H1 (cell line): Measurements from ENCODE around the gene POLR3GL. TPM values are rescaled to one million over a fixed set of nuclear protein-coding genes. Genes with fewer than 3 reads are reported as not detected.

ENCODE experiments used
- CEBPB ChIP-seq: IDR thresholded peaks from 2 replicates; pipeline ENCODE4 v1.6.1; 2012; ENCODE audit warnings: low read depth, low read length
- polyA plus RNA-seq, 7 experiments: library from polyadenylated mRNA; depleted of rRNA in 3 of 7; stranded (reverse) in 5 of 7; unstranded in 2 of 7; fragments of >200 nt in 5 of 7; fragments of 200-250 nt in 2 of 7; gene quantifications; 1 replicate in 5 of 7; 2 replicates in 1 of 7; 4 replicates in 1 of 7; pipeline versions ENCODE4 v1.2.1 to v1.2.3, GENCODE V29; 2011 to 2013; ENCODE audit warnings: missing spikeins in 2 of 7, mixed read lengths in 2 of 7
- total RNA-seq: library from RNA; stranded (reverse); fragmentation: NEBNext Ultra II Directional; extraction: Animal tissue kit (Norgen Biotek cat#: 25700); gene quantifications from 2 replicates; pipeline ENCODE4 v1.2.1, GENCODE V29; 2021
- TF ChIP-seq, protein P1 (sequence below): fragments of 300-600 bp; sonication (generic); IDR thresholded peaks from 2 replicates; pipeline ENCODE4 v1.7.1; 2012; ENCODE audit warnings: low read length, moderate library complexity, mild to moderate bottlenecking, inconsistent platforms; ENCODE audit not compliant: insufficient replicate concordance

POLR3GL gene
- total and polyA plus RNA-seq, 2 of the 8 experiments (the other 6 are each of a cell fraction or from before 2014, with no cell fraction given), result 3.1 to 3.9 TPM

DNA sequence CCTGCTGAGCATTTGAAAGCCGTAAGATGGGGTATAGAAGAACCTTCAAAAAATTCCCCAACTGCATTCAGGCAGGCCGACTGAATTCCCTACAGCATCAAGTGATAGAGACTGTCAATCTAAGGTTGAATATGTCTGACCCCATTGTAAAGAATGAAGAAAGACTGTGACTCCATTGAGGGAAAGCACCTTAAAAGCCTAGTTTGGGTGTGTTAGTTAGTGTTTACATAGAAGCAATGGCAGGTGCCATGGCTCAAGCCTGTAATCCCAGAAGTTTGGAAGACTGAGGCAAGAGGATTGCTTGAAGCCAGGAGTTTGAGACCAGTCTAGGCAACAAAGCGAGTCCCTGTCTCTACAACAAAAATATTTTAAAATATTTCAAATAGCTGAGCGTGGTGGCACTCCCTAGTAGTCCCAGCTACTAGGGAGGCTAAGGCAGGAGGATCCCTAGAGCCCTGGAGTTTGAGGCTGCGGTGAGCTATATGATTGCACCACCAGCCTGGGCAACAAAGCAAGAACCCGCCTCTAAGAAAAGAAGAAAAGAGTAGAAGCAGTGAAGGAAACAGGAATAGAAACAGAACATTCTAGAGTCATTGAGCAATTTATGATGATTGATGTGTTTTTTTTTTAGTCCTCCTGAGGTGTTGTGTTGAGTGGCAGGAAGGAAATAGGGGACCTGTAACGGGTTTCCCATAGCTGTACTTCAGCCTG, 15.4 kb downstream of the POLR3GL start (continued):
- TF ChIP-seq, protein P1, sequence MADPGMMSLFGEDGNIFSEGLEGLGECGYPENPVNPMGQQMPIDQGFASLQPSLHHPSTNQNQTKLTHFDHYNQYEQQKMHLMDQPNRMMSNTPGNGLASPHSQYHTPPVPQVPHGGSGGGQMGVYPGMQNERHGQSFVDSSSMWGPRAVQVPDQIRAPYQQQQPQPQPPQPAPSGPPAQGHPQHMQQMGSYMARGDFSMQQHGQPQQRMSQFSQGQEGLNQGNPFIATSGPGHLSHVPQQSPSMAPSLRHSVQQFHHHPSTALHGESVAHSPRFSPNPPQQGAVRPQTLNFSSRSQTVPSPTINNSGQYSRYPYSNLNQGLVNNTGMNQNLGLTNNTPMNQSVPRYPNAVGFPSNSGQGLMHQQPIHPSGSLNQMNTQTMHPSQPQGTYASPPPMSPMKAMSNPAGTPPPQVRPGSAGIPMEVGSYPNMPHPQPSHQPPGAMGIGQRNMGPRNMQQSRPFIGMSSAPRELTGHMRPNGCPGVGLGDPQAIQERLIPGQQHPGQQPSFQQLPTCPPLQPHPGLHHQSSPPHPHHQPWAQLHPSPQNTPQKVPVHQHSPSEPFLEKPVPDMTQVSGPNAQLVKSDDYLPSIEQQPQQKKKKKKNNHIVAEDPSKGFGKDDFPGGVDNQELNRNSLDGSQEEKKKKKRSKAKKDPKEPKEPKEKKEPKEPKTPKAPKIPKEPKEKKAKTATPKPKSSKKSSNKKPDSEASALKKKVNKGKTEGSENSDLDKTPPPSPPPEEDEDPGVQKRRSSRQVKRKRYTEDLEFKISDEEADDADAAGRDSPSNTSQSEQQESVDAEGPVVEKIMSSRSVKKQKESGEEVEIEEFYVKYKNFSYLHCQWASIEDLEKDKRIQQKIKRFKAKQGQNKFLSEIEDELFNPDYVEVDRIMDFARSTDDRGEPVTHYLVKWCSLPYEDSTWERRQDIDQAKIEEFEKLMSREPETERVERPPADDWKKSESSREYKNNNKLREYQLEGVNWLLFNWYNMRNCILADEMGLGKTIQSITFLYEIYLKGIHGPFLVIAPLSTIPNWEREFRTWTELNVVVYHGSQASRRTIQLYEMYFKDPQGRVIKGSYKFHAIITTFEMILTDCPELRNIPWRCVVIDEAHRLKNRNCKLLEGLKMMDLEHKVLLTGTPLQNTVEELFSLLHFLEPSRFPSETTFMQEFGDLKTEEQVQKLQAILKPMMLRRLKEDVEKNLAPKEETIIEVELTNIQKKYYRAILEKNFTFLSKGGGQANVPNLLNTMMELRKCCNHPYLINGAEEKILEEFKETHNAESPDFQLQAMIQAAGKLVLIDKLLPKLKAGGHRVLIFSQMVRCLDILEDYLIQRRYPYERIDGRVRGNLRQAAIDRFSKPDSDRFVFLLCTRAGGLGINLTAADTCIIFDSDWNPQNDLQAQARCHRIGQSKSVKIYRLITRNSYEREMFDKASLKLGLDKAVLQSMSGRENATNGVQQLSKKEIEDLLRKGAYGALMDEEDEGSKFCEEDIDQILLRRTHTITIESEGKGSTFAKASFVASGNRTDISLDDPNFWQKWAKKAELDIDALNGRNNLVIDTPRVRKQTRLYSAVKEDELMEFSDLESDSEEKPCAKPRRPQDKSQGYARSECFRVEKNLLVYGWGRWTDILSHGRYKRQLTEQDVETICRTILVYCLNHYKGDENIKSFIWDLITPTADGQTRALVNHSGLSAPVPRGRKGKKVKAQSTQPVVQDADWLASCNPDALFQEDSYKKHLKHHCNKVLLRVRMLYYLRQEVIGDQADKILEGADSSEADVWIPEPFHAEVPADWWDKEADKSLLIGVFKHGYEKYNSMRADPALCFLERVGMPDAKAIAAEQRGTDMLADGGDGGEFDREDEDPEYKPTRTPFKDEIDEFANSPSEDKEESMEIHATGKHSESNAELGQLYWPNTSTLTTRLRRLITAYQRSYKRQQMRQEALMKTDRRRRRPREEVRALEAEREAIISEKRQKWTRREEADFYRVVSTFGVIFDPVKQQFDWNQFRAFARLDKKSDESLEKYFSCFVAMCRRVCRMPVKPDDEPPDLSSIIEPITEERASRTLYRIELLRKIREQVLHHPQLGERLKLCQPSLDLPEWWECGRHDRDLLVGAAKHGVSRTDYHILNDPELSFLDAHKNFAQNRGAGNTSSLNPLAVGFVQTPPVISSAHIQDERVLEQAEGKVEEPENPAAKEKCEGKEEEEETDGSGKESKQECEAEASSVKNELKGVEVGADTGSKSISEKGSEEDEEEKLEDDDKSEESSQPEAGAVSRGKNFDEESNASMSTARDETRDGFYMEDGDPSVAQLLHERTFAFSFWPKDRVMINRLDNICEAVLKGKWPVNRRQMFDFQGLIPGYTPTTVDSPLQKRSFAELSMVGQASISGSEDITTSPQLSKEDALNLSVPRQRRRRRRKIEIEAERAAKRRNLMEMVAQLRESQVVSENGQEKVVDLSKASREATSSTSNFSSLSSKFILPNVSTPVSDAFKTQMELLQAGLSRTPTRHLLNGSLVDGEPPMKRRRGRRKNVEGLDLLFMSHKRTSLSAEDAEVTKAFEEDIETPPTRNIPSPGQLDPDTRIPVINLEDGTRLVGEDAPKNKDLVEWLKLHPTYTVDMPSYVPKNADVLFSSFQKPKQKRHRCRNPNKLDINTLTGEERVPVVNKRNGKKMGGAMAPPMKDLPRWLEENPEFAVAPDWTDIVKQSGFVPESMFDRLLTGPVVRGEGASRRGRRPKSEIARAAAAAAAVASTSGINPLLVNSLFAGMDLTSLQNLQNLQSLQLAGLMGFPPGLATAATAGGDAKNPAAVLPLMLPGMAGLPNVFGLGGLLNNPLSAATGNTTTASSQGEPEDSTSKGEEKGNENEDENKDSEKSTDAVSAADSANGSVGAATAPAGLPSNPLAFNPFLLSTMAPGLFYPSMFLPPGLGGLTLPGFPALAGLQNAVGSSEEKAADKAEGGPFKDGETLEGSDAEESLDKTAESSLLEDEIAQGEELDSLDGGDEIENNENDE, result peak; percentile 69
- no peak for TF ChIP-seq CEBPB
- TF ChIP-seq, all 59 proteins: peak for 1
